ENCODE data around the gene RNF220.

GRCh38 chr1:44483089-44483874, 78.2 kb downstream of the RNF220 start:
- TF ChIP-seq EP300 (IDR thresholded peaks at IDR 0.05) (no peak), CTCF (IDR thresholded peaks at IDR 0.05) (no peak), POLR2A (IDR thresholded peaks at IDR 0.05) (no peak), POLR2AphosphoS5 (IDR thresholded peaks at IDR 0.05) (no peak)
